GM21825 (cell line): ENCODE measurements around the gene PDZD2.
"Not testable (repeated sequence)": the region's sequence is repeated elsewhere in the genome, so short reads cannot be mapped to it uniquely, and the experiment has no call there.

Source experiments
- ATAC-seq: cut with Tn5 transposase; IDR thresholded peaks from one replicate; pipeline ENCODE4 v1.9.1; 2021; ENCODE audit warnings: mild to moderate bottlenecking, moderate library complexity; ENCODE audit not compliant: unreplicated experiment

The PDZD2 gene

DNA sequence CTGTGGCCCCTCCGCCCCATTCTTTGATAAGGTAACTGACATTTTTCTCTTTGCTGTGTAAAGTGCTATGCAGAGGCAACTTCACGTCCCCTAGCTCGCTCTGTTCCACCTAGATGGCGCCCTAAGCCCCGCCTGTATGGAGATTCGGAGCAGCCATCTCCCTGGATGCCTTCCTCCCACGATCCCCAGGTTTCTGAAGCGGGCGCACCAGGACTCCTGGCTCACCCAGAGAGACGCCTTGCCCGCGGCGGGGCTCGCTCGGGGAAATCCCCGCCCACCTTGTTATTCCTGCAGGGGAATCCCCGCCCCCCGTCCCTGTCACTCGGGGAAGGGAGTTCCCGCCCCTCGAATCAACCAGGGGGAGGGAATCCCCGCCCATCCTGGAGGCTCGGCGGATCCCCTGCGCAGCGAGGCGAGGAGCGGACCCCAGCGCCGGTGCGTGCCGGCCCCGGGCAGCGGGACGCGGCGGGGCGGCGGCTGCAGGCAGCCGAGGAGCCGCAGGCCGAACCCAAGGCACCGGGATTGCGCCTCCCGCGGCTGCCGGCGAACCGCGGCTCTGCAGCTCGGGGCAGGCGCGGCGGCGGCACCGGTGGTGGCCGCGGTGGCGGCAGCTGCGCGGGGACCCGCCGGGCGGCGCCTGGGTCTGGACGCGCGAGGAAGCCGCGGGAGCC, at the start of gene PDZD2:
TSS of gene PDZD2 (plus strand) at position 384 of the 671 bp plus-strand sequence.
- peak; percentile 81 for ATAC-seq

DNA sequence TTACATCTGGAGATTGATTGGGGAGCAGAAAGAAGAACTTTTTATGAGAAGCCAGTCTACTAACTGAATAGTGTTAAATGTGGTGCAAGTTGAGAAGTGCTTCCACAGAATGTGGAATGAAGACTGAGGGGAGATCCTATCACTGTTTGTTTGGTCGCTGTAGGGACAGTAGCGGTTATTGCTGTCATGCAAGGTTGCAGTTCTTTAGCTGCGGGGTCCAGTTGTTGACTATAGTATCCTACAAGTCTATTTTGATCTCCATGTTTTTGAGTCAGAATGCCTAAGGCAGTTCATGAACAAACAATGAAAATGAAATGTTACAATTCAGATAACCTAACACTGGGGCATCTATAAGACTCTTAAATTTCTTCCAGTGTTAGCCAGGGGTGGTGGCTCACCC, 45.3 kb upstream of the PDZD2 start:
- no peak for ATAC-seq

DNA sequence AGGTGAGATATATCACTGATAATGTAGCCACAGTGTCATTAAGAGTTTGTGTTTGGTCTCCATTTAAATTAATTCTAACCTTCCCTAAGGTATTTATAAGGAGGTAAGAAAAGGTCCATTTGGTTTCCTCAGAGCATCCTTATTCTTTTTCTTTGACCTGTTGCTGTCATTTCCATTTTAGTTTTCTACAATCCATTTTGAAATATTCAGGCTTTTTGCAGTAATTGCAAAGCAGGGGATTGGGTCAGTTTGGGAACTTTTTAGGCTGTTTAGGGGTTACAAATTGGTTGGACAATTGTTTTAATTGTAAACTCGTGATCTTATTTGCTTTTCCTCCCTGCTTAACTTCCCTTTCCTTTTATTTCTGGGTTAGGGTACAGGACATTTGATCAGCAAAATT, 42.6 kb upstream of the PDZD2 start:
- ATAC-seq, result no peak

DNA sequence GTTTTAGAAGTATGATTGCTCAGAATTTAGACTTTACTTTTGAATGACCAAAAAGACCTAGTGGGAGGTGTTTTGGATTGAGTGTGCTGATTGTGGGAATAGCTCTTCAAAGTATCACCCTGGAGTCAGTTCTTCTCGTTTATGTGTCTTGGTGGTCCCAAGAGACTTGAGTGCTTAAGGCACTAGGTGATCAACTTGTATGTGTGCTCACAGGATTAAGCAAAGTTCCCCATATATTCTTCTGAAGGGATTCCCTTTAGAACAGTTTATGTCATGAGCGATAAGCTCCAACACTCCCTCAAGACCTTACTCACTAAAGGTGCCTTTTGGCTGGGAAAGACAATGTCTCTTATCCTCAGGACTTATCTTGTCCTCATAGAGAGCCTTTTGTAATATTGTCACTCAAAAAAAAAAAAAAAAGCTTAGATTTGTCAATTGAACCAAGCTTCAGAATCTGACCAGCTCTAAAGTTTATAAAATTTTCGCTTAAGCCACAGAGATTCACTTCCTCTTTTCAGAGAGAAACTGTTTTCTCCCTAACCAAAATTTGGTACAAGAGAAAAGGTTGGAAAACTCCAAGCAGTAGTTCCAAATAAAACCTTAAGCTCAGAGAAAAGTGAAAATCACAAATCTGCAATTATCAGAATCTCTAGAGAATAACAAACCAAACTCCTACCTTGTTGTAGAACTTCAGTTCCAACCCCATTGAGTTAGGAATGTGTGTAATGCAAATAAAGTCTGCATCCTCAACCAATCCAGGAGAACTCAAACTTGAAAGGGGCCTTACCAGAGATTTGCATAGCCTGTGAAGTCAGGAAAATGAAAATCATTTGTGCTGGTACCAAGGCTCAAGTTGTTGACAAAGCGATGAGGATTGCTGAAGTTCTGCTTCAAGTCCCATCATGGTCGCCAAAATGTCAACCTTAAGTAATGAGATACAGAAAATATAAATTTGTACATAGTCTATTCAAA, 40.0 kb upstream of the PDZD2 start:
- ATAC-seq, result no peak

DNA sequence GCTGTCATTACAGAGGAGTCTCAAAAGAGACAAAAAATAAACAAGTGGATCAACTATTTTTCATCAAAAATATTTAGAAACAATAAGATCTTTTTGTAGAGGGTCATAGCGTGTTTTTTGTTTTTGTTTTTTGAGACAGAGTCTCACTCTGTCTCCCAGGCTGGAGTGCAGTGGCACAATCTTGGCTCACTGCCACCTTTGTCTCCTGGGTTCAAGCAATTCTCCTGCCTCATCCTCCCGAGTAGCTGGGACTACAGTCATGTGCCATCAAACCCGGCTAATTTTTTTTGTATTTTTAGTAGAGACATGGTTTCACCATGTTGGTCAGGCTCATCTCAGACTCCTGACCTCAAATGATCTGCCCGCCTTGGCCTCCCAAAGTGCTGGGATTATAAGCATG, 36.6 kb upstream of the PDZD2 start:
- not testable (repeated sequence) for ATAC-seq

DNA sequence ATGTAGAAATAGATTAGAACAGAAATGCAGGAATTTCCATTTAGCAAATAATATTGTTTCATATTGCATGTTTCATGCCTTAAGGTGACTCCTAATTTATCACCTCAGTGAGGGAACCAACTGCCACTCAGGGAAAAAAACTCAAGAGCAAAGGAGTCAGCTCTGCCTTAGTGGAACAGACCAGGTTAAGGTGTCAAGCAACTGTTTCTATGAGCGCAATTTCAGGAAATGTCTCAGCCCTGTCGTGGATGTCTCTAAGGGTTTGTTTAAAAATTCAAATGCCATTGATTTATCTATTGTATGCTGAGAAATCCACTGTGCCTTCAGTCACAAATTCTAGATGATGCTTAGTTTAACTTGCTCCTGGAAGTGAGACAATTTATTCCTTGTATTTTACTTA, 34.7 kb upstream of the PDZD2 start:
- no peak for ATAC-seq

- no peak for ATAC-seq
Measured at GRCh38 chr5:31604644-31605043, 34.3 kb upstream of the PDZD2 start.

DNA sequence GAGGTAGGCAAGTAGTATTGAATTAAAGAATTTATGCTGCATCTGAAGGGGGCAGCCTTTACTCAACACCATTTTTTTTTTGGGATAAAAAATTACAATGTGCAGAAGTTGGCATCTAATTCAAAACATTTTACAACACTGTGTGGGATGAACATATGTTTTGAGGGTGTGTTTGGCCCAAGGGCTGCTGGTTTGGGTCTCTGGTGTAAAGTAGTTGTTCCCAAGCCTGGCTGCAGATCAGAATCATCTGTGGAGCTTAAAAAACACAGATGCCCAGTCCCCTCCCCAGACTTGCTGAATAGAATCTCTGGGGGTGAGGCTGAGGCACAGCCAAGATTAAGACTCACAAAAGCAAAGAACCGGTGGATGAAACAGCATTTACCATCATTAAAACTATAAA, 33.0 kb upstream of the PDZD2 start:
- ATAC-seq, result no peak

DNA sequence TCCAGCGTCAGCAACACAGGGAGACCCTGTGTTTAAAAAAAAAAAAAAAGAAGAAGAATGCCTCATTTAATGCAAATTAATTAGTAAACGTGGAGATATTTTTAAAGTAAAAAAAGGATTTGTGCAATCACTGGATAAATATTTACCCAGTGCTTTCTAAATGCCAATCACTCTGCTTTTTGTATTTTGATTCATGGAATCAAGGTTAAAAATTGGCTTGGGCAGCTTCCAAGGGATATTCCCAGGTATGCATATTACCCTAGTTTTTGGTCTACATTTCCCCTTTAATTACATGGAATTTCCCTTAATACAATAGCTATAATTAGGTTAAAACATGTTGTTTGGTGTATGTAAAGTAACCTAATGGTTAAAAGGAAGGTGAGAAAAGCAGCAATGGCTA, 31.4 kb upstream of the PDZD2 start:
- ATAC-seq, result no peak

- no peak for ATAC-seq
Measured at GRCh38 chr5:31611002-31611401, 27.9 kb upstream of the PDZD2 start.

DNA sequence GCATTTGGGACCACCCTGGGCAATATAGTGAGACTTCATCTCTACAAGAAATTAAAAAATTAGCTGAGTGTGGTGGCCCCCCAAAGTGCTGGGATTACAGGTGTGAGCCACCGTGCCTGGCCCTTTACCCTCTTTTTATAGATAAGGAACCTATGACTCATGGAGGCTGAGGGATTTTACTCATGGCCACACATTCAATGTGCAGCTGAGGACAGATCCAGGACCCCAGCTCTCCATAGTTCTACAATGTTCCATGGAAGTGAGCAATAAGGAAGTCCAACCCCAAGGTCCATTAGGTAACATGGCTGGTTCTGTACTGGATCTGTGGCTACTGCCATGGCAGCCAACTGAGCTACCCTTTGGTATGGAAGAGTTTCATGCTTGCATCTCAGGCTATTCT, 25.3 kb upstream of the PDZD2 start:
- ATAC-seq, result no peak

DNA sequence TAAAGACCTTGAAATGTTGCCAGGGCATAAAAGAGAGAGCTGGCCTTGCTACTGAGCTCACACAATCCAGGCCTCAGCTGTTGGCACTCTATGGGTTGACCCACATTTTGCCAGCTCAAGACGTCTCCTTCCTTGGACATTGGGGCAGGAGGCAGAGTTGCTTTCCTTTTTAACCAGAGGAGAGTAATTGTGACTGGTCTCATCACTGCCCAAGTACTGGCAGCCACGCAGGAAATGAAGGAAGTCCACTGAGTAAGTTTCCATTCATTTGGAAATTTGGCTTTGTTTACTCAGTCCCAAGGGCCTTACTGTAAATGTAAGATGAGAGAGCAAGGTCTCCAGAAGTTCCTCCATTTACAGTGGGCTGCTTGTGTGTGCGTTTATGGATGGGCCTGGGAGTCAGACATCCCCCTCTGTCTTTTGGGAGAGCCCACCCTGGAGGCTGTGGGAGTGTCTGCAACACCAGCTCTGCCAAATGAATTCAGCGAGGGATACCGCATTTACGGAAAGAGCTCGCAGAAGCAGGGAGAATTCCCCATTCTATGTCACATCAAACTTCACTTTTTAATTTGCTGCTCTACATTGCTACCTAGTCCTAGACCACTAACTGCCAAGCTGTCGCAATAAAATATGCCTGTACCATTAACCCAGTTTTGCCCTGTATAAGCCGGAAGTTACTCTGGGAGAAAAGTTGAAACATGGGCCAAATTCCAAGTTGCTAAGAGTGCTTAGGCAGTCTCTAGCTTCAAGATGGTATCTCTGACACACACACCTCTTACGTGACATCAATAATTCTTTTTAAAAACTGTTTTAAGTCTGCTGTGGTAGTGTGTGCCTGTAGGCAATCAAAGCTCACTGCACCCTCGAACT, 24.5 kb upstream of the PDZD2 start:
- ATAC-seq, result no peak

DNA sequence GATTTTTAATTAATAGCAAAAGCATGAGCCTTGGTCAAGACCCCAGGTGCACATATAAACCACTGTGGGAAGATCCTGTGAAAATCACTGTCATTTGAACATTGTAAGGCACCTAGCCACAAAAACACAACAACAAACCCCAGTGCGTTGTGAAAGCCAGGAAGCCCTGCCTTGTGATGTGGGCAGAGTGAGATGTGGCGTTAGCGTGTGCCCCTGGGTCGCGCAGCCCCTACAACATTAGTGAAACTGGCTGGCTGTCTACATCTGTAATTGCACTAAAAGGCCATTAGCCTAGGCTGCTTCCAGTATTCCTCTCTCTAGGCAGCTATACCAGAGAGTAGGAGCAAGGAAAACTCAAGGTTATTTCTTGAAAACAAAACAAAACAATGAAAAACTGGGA, 21.1 kb upstream of the PDZD2 start:
- no peak for ATAC-seq

DNA sequence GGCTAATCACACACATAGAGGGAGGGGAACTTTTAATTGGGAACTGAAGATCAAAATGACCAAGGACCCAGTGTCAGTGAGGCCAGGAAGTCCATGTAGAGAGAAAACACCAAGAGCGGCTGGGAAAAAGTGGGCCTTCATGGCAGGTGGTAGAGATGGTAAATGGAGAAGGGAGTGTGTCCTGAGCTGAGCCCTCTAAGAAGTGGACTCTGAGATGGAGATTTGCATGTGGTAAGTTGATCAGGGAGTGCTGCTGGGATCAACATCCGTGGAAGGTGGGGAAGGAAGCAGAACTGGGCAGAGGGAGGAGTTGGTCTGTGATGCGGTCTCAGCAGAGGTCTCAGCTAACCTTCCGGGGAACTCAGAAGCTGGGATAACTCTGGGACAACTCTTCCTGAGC, 18.9 kb upstream of the PDZD2 start:
- no peak for ATAC-seq

DNA sequence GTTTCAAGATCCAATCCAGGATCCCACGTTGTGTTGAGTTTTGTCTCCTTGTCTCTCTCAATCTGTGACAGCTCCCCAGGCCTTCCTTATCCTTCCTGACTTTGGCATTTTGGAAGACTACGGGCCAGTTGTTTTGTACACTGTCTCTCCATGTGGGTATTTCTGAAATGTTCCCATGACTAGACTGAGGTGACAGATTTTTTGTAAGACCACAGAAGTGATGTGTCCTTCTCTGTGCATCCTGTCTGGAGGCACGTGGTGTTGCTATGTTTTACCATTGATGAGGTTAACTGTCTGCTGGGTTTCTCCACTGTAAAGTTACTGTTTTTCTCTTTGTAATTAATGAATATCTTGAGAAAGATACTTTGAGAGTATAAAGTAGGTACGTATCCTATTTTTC, 15.7 kb upstream of the PDZD2 start:
- ATAC-seq, result no peak

GRCh38 chr5:31625394-31625793, 13.5 kb upstream of the PDZD2 start:
- ATAC-seq, result no peak

DNA sequence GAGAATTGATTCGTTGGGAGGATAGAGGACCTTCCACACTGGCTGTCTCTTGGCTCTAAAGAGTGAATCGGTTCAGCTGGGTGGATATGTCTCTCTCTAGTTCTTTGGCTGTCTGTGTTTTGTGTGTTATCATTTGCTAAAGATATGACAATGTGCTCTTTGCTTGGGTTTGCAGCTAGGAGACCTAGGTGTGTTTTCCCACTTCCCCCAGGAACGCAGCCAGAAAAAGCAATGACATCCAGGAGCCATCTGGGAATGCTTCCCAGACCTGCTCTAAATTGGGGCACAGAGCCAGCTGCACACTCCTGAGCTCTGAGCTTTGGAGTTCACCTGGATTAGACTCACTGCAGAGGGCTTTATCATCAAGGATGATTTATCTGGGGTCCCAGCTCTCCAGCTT, 12.8 kb upstream of the PDZD2 start:
- ATAC-seq, result no peak

GRCh38 chr5:31626604-31627234, 12.2 kb upstream of the PDZD2 start:
- no peak for ATAC-seq

- no peak for ATAC-seq
Measured at GRCh38 chr5:31630931-31631330, 8.0 kb upstream of the PDZD2 start.

- ATAC-seq, result no peak
Measured at GRCh38 chr5:31632460-31632859, 6.5 kb upstream of the PDZD2 start.

GRCh38 chr5:31635446-31635845, 3.5 kb upstream of the PDZD2 start:
- no peak for ATAC-seq
